ENCODE results near the gene GSKIP.

Gene GSKIP

GRCh38 chr14:96418075-96418474, 54.7 kb downstream of the GSKIP start:
- H3K27me3 ChIP-seq (replicated peaks; ENCODE audit: control insufficient read depth, insufficient read depth, low read length) = no peaks in the 10 kb centered on the region

GRCh38 chr14:96421236-96421635, 57.9 kb downstream of the GSKIP start:
- H3K36me3 ChIP-seq (ENCODE audit: control insufficient read depth, insufficient read depth, low read length) = no peaks in the 10 kb centered on the region
- no peaks in the 10 kb centered on the region for H3K27me3 ChIP-seq (replicated peaks; ENCODE audit: control insufficient read depth, insufficient read depth, low read length)
- no peak for DNase-seq (ENCODE audit: extremely low read depth, insufficient read length)
- no peak overlapping the region for H3K4me3 ChIP-seq (replicated peaks; ENCODE audit: low read depth, low read length)
- no peak for TF ChIP-seq CTCF (IDR thresholded peaks at IDR 0.05; ENCODE audit: insufficient read depth, low read length, poor library complexity, severe bottlenecking)

More at GRCh38 chr14:96418075-96418474, 54.7 kb downstream of the GSKIP start:
- DNase-seq (ENCODE audit: extremely low read depth, insufficient read length) = no peak
- Histone ChIP-seq H3K4me3 (replicated peaks; ENCODE audit: low read depth, low read length) (no peak overlapping the region), H3K36me3 (ENCODE audit: control insufficient read depth, insufficient read depth, low read length) (no peaks in the 10 kb centered on the region)
- TF ChIP-seq CTCF (IDR thresholded peaks at IDR 0.05; ENCODE audit: insufficient read depth, low read length, poor library complexity, severe bottlenecking) = no peak

- TF ChIP-seq CTCF (IDR thresholded peaks at IDR 0.05; ENCODE audit: insufficient read depth, low read length, poor library complexity, severe bottlenecking) = no peak
- H3K4me3 ChIP-seq (replicated peaks; ENCODE audit: low read depth, low read length) = no peak overlapping the region
- no peaks in the 10 kb centered on the region for H3K36me3 ChIP-seq (ENCODE audit: control insufficient read depth, insufficient read depth, low read length)
- no peak for DNase-seq (ENCODE audit: extremely low read depth, insufficient read length)
- no peaks in the 10 kb centered on the region for H3K27me3 ChIP-seq (replicated peaks; ENCODE audit: control insufficient read depth, insufficient read depth, low read length)
These were observed 59.7 kb downstream of the GSKIP start for GRCh38 chr14:96422992-96423391.

GRCh38 chr14:96423446-96424108, 60.3 kb downstream of the GSKIP start:
- H3K4me3 ChIP-seq (replicated peaks; ENCODE audit: low read depth, low read length) = peak overlapping the region; percentile 52
- no peaks in the 10 kb centered on the region for H3K27me3 ChIP-seq (replicated peaks; ENCODE audit: control insufficient read depth, insufficient read depth, low read length)
- no peaks in the 10 kb centered on the region for H3K36me3 ChIP-seq (ENCODE audit: control insufficient read depth, insufficient read depth, low read length)
- DNase-seq (ENCODE audit: extremely low read depth, insufficient read length) = no peak
- no peak for TF ChIP-seq CTCF (IDR thresholded peaks at IDR 0.05; ENCODE audit: insufficient read depth, low read length, poor library complexity, severe bottlenecking)

GRCh38 chr14:96424109-96424989, 61.0 kb downstream of the GSKIP start:
- peak; percentile 58 for TF ChIP-seq CTCF (IDR thresholded peaks at IDR 0.05; ENCODE audit: insufficient read depth, low read length, poor library complexity, severe bottlenecking)
- peak overlapping the region; percentile 52 for H3K4me3 ChIP-seq (replicated peaks; ENCODE audit: low read depth, low read length)

More at GRCh38 chr14:96424109-96424989, 61.0 kb downstream of the GSKIP start:
- no peaks in the 10 kb centered on the region for H3K27me3 ChIP-seq (replicated peaks; ENCODE audit: control insufficient read depth, insufficient read depth, low read length)
- no peaks in the 10 kb centered on the region for H3K36me3 ChIP-seq (ENCODE audit: control insufficient read depth, insufficient read depth, low read length)
- DNase-seq (ENCODE audit: extremely low read depth, insufficient read length) = peak; percentile 37
